Measurements from ENCODE around the gene MACC1.
A peak's percentile ranks its signal among the peaks of the same experiment; 100 is the strongest.

MACC1 gene

DNA sequence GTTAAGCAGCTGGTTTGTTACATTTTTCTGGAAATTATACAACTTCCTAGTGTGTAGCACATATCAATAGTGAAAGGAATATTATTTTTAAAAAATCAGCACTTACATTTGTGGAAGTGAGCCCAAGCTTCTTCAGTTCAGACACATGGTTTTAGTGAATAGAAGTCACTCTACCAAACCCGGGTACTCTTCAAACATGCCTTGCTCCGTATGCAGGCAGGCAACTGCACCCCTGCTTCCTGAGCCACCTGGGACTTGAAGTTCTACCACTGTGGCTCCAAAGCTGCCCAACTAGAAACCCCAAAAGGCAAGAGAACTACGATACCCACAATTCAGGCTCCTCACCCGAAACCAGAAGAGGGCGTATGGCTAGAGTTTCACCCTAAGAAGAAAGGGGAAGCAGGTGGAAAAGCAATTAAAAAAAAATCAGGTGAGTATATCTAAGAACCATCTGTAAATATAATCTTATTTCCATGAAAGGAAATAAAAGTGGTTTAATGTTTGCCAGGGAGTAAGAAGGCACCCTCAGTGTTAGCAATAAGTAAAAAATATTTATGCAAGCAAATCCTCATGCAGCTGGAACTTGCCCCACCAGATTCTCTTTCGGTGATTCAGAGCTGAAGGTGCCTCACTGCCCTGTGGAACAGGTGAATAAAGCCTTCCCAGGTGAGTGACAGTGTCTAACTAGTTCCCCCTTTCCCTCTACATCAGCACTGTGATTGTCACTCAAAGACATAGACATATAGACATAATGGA, at the start of gene MACC1:
Gene MACC1 (minus strand): TSS at position 192 of the 756 bp plus-strand sequence. CDS start 55,522 bp downstream, outside the sequence.
- DNase-seq (ENCODE audit: low spot score), result peak; percentile 64

DNA sequence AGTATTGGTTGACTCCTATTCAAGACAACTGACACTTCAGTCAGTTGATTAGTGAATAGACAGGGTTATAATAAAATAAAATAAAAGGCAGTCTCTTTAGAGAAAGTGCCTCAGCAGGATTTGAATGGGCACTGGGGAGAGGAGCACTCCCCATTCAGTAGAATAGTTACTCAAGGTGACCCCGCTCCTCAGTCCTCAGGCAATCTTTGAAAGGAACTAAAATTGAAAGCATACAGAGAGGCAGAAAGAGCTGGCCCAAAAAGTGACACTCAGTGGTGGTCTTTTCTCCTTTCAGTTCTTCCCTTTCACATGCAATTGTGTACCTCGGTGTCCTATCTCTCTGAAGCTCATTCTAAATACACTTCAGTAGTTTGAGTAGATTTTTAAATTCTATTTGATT, 47.4 kb upstream of the MACC1 start:
- no peak for DNase-seq (ENCODE audit: low spot score)

GRCh38 chr7:20260223-20260622, 43.0 kb upstream of the MACC1 start:
- no peak for DNase-seq (ENCODE audit: low spot score)

DNA sequence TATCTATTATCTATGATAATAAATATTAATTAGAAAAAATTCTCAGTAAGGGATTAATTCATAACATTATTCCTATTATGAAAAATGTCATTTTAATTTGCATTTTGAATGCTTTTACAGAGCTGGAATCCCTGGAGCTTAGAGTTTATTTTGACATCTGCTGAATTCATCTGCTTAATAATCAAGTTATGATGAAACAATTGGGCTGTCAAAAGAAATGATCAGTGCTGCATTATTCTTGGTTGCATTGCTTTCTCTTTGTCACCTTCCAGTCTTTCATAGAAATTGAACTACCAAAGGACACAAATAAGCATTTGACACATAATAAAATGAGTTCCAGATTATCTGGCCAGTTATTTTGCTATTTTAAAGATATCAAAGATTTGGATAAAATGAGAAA, 40.0 kb upstream of the MACC1 start:
- no peak for DNase-seq (ENCODE audit: low spot score)

- DNase-seq (ENCODE audit: low spot score), result no peak
These were observed 32.7 kb upstream of the MACC1 start for GRCh38 chr7:20249920-20250319.

- no peak for DNase-seq (ENCODE audit: low spot score)
These were observed 32.2 kb upstream of the MACC1 start for GRCh38 chr7:20249376-20249775.

GRCh38 chr7:20246236-20246635, 29.1 kb upstream of the MACC1 start:
- DNase-seq (ENCODE audit: low spot score), result no peak

GRCh38 chr7:20244334-20245120, 27.3 kb upstream of the MACC1 start:
- no peak for DNase-seq (ENCODE audit: low spot score)

GRCh38 chr7:20241911-20242261, 24.7 kb upstream of the MACC1 start:
- DNase-seq (ENCODE audit: low spot score), result no peak

- DNase-seq (ENCODE audit: low spot score), result no peak
These were observed 24.2 kb upstream of the MACC1 start for GRCh38 chr7:20241194-20241910.

- no peak for DNase-seq (ENCODE audit: low spot score)
These were observed 23.1 kb upstream of the MACC1 start for GRCh38 chr7:20240080-20240926.

DNA sequence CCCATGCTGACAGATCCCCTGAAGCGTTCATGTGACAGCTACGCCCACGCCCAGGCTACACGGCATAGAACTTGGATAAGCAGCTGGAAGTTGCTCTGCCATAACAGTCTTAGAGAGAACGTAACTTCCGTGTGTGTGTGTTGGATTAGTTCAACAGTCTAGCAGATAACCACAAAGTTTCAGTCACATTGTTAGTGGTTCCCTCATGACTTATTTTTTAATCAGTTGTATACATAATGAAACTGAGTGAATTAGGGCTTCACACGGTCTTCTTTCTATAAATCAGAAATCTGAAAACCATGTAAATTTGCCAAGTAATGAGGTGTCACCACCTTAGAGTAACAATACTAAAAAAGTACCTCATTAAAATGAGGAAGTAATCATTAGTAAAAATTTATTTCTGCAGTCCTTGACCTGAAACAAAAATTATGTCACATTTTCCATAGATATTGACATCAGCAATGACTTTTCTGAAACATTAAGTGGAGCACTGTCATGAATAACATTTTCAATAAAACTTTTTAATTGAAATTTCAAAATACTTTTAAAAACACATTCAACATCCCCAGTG, 21.7 kb upstream of the MACC1 start:
- DNase-seq (ENCODE audit: low spot score), result peak; percentile 18

DNA sequence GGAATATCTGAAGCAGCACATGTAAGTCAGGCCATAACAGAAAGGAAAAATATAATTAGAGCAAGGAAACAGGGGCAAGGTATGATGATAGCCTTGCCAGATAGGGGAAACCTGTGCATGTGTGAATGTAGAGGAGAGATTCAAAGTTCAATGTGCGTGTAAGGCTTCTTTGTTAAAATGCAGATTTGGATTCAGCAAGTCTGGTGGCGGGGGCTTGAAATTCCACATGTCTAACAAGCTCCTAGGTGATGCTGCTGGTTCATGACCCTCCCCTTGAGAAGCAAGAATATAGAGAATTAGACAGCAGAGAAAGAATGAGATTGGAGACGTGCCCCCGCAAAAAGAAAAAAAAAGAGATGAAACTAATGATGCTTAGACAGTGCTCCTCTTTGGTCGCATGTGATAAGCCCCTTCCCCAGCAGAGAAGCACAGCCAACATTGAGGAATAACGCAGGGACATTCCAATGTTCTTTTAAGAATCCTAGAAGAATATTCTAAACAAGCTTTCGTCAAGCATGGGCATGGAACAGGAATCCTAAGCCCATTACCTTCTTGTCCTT, 21.1 kb upstream of the MACC1 start:
- DNase-seq (ENCODE audit: low spot score), result no peak

DNA sequence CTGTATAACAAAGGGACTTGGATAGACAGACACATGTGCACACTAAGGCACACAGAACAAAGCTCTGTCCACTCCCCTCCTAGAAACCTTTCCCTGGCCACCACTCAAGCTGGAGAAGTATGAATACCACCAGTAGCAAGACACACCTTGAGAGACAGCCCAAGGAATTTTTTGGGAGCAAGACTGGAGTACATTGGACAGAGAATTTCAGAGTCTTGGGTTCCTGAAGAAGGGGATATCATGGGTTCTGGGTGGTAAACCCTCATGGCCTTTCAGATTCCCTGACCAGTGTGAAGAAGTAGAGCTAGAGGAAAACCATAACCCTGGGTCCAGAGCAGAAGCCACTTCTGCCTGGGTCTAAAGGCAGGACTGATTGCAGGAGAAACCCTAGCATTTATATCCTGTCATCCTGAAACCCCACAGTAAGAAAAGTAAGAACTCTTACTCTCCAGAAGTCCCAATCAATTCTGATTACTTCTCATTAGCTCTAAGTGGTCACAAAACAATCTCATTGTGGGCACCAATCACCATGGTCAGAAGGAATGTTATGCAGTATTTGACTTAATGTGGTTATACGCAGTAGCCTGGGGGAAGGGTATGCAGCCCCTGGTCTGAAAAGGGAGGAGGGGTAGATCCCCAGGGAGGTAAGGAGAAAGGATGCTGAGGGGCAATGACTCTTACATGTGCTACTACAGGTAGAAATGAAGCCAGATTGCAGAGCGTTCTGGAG, 20.4 kb upstream of the MACC1 start:
- no peak for DNase-seq (ENCODE audit: low spot score)

DNA sequence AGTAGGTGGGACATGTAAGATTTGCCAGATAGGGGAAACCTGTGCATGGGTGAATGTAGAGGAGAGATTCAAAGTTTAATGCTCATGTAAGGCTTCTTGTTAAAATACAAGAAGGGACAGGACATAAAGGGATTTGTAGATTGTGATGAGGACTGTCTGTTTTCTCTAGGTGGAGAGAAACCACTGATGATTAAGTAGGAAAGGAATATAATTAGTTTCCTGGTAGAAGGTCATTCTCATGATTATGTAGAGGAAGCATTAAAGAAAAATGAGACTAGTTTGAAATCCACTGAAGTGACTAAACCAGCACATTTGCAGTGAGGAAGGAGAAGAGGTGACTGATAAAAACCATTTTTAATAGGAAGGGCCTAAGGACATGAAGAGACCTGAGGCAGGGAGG, 19.6 kb upstream of the MACC1 start:
- no peak for DNase-seq (ENCODE audit: low spot score)

GRCh38 chr7:20236043-20236442, 18.9 kb upstream of the MACC1 start:
- no peak for DNase-seq (ENCODE audit: low spot score)

- DNase-seq (ENCODE audit: low spot score), result no peak
These were observed 18.1 kb upstream of the MACC1 start for GRCh38 chr7:20235288-20235687.

DNA sequence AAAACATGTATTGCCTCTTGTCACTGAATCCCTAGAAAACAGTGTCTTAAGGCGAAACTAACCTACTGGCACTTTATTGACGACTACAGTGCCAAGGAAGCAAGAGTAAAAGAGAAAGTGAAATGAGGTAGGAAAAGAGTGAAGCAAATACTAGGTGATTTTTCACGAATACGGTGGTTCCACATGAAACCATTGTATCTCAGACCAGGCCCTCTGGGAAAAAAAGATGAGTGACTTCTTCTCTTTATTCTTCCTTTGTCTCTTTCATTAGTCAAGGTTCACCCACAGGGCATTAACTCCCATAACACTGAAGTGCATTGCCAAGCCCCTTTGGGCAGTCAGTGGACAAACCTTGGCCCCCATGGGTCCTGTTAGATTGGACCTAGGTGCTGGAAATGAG, 16.2 kb upstream of the MACC1 start:
- DNase-seq (ENCODE audit: low spot score), result no peak

- DNase-seq (ENCODE audit: low spot score), result no peak
These were observed 15.7 kb upstream of the MACC1 start for GRCh38 chr7:20232848-20233247.

DNA sequence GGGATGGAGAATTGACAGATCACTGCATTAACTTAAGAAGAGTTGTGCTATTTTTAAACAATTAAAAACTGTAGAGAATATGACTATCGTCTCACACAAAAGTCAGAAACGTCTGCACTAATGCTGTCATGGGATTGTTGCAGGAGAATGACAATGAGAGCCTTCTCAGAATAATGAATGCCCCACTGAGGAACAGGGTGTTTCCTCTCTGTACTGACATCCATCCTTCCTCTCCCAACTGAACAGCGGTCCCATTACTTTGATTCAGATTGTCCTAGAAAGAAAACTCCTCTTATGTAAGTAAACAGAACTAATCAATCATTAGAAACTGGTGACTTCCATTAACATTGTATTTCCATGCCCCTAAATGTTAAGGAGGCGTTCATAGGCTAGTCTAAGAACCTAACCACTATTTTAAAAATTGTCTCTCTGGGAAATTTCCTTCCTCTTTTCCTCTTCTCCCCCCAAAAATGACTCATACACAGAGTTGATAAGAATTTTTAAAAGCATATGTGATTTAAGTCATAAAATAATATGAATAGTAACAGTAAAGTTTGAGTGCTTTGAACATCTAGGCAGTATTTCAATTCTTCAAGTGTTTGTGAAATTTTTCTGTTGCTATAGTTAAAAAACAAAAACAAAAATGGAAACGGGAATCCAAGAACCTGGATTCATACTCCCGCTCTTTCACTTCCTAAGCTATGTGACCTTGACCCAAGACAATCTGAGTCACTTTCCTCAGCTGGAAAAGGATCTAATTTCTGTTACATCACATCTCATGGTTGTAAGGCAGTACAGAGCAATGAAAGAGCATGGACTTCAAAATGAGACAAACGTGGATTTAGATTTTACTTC, 12.7 kb upstream of the MACC1 start:
- DNase-seq (ENCODE audit: low spot score), result no peak

Measured in germinal center (tissue), 1 donor.